ENCODE data around the gene TMEM176A. TPM values are rescaled to one million over a fixed set of nuclear protein-coding genes. Genes with fewer than 3 reads are reported as not detected.

Gene TMEM176A
- total RNA-seq, 1 donor from 2014 or later: not detected

GRCh38 chr7:150755473-150756099 is 45.0 kb upstream of the TMEM176A start:
- H3K36me3 Mint-ChIP-seq (ENCODE audit: low read depth): no peaks in the 10 kb centered on the region
- no peaks in the 10 kb centered on the region for H3K4me1 Mint-ChIP-seq (ENCODE audit: low read depth)
- H3K27me3 Mint-ChIP-seq (ENCODE audit: low read depth): peaks cover 9% of the 10 kb centered on the region
- H3K27ac Mint-ChIP-seq (ENCODE audit: unreplicated experiment): no peak overlapping the region
- no peak for DNase-seq (ENCODE audit: low spot score)
- TF ChIP-seq CTCF (IDR thresholded peaks at IDR 0.05): no peak
- no peaks in the 10 kb centered on the region for H3K9me3 Mint-ChIP-seq (ENCODE audit: low read depth)
- H3K4me3 Mint-ChIP-seq (ENCODE audit: unreplicated experiment): no peak overlapping the region

DNA sequence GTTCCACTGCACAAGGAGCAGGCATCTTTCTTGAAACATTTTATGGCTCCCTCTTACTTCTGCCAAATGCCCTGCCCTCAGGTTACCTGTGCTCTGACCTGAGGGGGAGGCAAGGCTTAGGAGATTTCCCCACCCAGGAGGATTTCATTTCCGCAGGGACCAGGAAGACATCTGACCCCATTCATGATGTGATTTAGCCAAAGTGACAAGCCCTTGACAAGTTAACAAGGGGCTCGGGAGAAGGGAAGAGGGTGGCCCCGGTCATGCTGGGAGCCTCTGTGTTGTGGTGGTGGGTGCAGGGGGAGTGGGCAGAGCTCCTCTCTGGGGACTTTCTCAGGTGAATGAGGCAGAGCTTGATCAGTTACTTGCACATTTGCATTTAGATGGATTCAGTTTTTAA is 44.4 kb upstream of the TMEM176A start:
- Mint-ChIP-seq H3K36me3 (ENCODE audit: low read depth) (no peaks in the 10 kb centered on the region), H3K4me1 (ENCODE audit: low read depth) (no peaks in the 10 kb centered on the region), H3K9me3 (ENCODE audit: low read depth) (peaks cover under 1% of the 10 kb centered on the region), H3K27me3 (ENCODE audit: low read depth) (peaks cover 9% of the 10 kb centered on the region), H3K27ac (ENCODE audit: unreplicated experiment) (no peak overlapping the region), H3K4me3 (ENCODE audit: unreplicated experiment) (no peak overlapping the region)
- no peak for DNase-seq (ENCODE audit: low spot score)
- no peak for TF ChIP-seq CTCF (IDR thresholded peaks at IDR 0.05)

DNA sequence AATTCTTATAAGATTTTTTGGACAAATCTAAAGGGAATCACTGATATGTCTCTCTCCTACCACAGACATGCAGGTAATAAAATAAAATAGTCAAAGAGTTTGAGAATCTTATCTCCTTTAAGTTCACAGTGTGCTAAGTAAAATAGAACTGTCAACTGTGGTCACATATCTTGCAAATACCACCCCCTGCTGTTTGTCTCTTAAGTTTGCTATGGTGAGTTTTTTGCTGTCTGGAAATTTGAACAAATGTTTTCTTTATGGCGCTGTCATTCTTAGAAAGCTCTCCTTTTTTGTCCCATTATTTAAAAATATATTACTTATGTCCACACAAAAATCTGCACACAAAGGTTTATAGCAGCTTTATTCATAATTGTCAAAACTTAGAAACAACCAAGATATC is 43.7 kb upstream of the TMEM176A start:
- Mint-ChIP-seq H3K9me3 (ENCODE audit: low read depth) (peaks cover 8% of the 10 kb centered on the region), H3K36me3 (ENCODE audit: low read depth) (no peaks in the 10 kb centered on the region), H3K27me3 (ENCODE audit: low read depth) (peaks cover 9% of the 10 kb centered on the region), H3K4me3 (ENCODE audit: unreplicated experiment) (no peak overlapping the region), H3K4me1 (ENCODE audit: low read depth) (no peaks in the 10 kb centered on the region), H3K27ac (ENCODE audit: unreplicated experiment) (no peak overlapping the region)
- TF ChIP-seq CTCF (IDR thresholded peaks at IDR 0.05): peak; percentile 50
- no peak for DNase-seq (ENCODE audit: low spot score)

DNA sequence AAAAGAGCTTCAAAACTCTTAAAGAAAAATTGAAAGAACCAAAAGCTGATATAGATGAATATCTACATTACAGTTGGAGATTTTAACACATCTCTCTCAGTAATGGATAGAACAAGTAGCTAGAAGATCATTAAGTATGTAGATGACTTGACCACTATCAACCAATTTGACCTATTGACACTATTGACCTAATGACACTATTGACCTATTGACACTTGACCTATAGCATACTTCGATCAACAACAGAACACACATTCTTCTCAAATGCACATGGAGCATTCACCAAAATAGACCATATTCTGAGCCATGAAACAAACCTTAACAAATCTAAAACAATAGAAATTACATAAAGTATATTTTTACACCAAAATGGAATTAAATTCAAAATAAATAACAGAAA is 41.1 kb upstream of the TMEM176A start:
- no peaks in the 10 kb centered on the region for H3K4me1 Mint-ChIP-seq (ENCODE audit: low read depth)
- peaks cover 8% of the 10 kb centered on the region for H3K9me3 Mint-ChIP-seq (ENCODE audit: low read depth)
- H3K27me3 Mint-ChIP-seq (ENCODE audit: low read depth): peaks cover 8% of the 10 kb centered on the region
- no peak overlapping the region for H3K27ac Mint-ChIP-seq (ENCODE audit: unreplicated experiment)
- H3K4me3 Mint-ChIP-seq (ENCODE audit: unreplicated experiment): no peak overlapping the region
- no peaks in the 10 kb centered on the region for H3K36me3 Mint-ChIP-seq (ENCODE audit: low read depth)
- no peak for DNase-seq (ENCODE audit: low spot score)
- TF ChIP-seq CTCF (IDR thresholded peaks at IDR 0.05): no peak

DNA sequence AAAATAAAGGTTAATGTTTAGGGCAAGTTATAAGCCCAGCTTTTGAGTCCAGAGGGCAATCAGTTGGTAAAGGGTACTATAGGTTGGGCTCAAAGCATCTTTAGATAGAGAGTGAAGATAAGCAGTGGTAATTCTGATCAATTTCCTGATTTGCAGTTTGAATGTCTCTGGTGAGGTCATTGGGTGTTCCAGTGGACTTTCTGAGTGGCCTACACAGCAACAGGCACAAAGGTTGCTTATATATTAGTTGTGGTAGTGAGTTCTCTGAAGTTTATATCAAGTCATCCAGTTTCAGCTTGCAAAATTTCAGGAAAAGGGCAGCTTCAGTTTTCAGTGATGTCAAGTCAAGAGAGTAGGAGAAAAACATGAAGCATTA is 34.2 kb upstream of the TMEM176A start:
- no peak for DNase-seq (ENCODE audit: low spot score)
- H3K27me3 Mint-ChIP-seq (ENCODE audit: low read depth): peaks cover 2% of the 10 kb centered on the region
- H3K4me1 Mint-ChIP-seq (ENCODE audit: low read depth): no peaks in the 10 kb centered on the region
- no peak overlapping the region for H3K27ac Mint-ChIP-seq (ENCODE audit: unreplicated experiment)
- no peak overlapping the region for H3K4me3 Mint-ChIP-seq (ENCODE audit: unreplicated experiment)
- H3K36me3 Mint-ChIP-seq (ENCODE audit: low read depth): no peaks in the 10 kb centered on the region
- TF ChIP-seq CTCF (IDR thresholded peaks at IDR 0.05): no peak
- peaks cover 6% of the 10 kb centered on the region for H3K9me3 Mint-ChIP-seq (ENCODE audit: low read depth)
